ENCODE measurements around the gene CPEB4.

The CPEB4 gene

DNA sequence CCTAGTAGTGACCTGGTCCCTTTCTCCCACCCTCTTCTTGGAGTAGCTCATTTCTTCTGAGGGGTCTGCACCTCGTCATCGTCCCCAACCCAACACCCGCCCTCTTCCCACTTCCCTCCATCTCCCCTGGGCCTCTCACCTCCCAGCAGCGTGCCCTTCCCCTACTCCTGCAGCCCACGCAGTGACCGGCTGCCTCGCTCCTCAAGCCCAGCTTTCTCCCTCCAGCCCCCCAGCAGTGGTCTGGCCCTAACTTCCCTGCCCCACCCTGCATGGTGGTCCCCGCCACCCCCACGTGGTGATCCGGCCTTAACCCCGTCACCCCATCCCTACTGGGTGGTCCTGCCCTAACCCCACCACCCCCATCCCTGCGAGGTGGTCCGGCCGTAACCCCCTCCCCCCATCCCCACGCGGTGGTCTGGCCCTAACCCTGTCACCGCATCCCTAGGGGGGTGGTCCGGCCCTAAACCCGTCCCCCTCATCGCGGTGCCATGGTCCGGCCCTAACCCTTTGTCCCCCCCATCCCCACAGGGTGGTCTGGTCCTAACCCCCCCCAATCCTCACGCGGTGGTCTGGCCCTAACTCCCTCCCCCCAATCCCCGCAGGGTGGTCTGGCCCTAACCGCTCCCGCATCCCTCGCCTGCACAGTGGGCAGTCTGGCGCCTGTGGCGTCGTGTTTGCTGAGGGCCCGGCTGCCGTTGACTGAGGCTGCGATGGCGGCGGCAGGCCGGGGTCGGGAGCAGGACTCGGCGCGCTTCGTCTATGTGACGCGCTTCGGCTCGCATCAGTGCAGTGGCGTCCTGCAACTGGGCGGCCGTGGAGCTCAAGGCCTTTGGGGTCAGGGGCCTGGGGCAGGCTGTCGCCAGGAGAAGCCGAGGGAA, 100.6 kb downstream of the CPEB4 start, which contains the start of gene C5orf47:
TSS of gene C5orf47 (plus strand) at position 617 of the 878 bp plus-strand sequence. CDS start at position 711, 94 bp downstream.
- no peak for DNase-seq

DNA sequence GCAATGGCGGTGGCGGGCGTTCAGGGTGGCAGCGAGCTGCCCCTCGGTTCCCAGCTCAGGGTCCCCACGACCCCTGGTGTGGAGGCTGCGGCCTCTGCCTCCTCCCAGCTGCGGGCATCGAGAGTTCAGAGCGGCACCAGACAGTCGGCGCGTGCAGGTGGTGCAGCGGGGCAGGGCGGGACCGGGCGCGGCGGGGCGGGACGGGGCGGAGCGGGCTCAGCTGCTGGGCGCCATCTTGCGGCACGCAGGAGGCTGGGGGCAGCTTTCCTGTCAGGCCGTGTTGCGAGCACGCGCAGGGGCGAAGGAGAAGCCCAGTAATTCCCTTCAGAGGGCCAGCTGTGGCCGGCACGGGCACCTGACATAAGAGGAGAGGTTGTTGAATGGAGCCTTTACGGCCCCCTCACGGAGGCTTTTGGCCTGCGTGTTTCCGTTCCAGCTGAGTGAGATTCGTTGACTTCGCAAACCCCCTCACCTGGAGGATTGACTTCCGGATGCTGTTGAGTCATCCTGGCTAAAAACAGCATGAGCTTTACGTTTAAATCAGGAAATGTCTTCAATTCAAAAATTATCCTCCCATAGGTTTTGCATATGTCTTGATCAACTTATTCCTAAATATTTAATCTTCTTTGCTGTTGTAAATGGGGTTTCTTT, 101.4 kb downstream of the CPEB4 start:
- DNase-seq, result no peak

DNA sequence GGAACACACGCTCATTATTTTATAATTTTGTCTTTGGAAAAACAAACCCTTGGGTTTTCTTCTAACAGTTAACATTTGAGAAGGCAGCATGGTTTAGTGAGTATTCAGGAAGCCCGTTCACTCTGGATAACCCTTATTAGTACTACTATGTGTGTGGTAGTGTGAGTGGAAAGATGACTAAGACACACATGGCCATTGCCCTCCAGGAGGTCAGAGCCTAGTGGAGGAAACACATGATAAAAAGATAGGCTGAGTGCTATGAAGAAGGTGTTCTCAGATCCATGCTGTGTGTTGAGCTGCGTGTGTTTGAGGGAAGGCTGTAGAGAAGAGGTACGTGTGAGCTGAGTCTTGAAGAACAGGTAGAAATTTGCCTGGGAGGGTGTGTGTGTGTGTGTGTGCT, 109.2 kb downstream of the CPEB4 start:
- DNase-seq, result no peak

DNA sequence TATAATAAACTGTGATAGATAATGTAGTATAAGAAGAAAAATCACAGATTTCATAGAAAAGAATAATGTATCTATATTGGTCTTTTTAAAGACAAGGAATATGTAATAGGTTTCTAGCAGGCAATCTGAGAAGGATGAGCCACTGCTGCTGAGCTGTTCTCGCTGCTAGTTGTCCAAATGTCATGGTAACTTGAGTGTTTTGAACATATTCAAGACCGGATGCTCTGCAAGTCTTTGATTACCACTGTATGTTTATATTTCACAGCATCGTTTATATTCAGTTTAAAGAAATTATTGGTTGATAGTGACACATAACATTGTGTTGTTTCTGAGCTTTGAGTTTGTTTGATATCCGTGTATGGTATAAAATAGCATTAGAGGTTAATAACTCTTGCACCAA, 110.4 kb downstream of the CPEB4 start:
- no peak for DNase-seq

DNA sequence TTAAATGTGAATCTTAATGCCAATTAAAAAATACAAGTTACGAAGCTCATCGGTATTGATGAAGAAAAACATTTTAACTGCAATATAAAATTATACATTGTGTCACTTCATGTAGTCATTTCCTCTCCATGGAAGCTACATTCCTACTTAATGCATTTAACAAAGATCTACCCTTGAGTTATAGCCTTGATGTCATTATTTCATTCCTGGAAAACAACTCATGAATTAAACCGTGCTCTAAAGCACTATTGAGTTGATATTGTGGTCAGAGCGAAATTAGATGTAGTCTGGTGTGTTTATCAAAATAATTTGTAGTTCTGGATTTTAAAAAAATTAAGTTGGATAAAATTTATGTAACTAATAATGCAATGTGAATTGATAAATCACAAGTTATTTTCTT, 111.9 kb downstream of the CPEB4 start:
- DNase-seq, result no peak

DNA sequence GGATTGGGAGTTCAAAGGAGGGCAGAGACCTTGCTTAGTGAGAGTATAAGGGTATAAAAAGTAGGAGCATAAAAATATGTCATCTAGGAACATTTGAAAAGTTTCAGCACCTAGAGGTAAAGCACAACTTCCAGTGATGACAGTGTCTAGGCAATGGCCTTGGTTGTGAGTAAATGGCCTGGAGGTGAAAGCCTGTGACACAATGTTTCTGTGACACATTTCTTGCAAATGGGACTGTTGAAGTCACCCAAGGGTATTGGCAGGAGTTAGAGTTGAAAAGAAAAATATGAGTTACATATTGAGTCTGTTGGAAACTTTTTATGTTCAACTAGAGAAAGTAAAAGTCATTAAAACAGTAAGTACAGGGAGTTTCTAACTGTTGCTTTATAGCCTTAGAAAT, 115.6 kb downstream of the CPEB4 start:
- no peak for DNase-seq

DNA sequence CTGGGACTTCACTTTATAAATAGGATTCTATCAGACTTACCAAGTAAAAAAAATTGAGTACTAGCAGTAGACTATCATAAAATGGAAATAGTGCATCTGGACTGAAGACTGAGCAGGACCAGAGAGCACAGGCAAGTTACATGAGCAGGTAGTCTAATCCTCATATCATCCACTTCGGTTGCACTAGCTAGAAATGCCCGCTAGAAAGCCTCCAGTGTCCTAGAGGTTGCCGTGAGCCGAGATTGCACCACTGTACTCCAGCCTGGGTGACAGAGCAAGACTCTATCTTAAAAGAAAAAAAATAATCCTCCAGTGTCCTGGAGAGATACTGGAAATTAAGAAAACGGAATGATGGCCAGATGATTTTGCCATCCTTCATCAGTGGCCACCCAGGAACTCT, 120.8 kb downstream of the CPEB4 start:
- DNase-seq, result no peak

DNA sequence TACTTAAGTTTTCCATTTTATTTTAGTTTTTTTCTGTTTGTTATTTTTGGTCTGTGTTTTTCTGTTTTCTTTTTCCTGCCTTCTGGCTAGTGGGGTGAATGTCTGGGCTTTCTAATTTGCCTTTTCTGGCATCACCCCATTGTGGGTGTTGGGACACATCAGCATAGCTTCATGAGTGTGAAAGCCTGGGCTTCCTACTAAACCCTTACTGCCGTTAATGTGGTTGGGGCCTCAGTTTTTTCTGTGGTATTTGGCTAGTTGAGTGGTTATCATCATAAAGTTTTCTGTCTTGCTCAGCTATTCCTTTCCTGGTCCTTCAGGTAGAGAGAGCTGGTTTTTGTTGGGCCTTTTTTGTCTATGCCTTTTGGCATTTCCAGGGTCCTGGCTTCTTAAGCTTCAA, 122.2 kb downstream of the CPEB4 start:
- no peak for DNase-seq

DNA sequence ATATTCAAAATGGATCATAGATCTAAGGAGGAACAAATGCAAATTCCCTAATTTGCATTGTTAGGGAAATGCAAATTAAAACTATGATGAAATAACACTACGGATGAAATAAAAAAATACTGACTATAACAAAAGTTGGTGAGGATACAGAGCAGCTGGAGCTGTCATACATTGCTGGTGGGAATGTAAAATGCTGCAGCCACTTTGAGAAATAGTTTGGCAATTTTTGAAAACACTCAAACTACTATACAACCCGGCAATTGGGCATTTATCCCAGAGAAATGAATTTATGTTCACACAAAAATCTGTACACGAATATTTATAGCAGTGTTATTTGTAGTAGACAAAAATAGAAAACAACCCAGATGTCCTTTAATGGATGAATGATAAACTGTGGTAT, 123.3 kb downstream of the CPEB4 start:
- DNase-seq, result no peak

Data from left hindlimb (tissue), 1 donor.